HTR-8/SVneo (cell line): ENCODE data around the gene DUSP12.
"Not testable (repeated sequence)": the region's sequence is repeated elsewhere in the genome, so short reads cannot be mapped to it uniquely, and the experiment has no call there.

Experiments used
- DNase-seq: peaks from one replicate; pipeline ENCODE4 v3.0.0; 2011; ENCODE audit warnings: low spot score, mixed read lengths; ENCODE audit not compliant: insufficient read length
- FAIRE-seq: peaks from 2 replicates; lab custom pipeline; 2011; peaks lifted over from hg19 to GRCh38; lab: Jason Lieb, UNC

DUSP12 gene

GRCh38 chr1:161749509-161750407 is at the start of gene DUSP12:
Gene DUSP12 (plus strand): TSS chr1:161749786. CDS start chr1:161749802, 16 bp downstream.
- FAIRE-seq, result peak; percentile 66
- DNase-seq, result peak; percentile 83

GRCh38 chr1:161702250-161702649 is 47.3 kb upstream of the DUSP12 start:
- FAIRE-seq, result no peak
- DNase-seq, result no peak

GRCh38 chr1:161705537-161705936 is 44.0 kb upstream of the DUSP12 start:
- no peak for FAIRE-seq
- DNase-seq, result no peak

GRCh38 chr1:161706113-161706481 is 43.5 kb upstream of the DUSP12 start:
- no peak for DNase-seq
- no peak for FAIRE-seq

GRCh38 chr1:161706482-161707347 is 42.9 kb upstream of the DUSP12 start, which contains the start of gene FCRLA:
Gene FCRLA (plus strand): TSS chr1:161707229. CDS start chr1:161707265, 36 bp downstream.
- FAIRE-seq (no peak), DNase-seq (no peak)

- DNase-seq (no peak), FAIRE-seq (no peak)
Measured at GRCh38 chr1:161707503-161707902, 42.1 kb upstream of the DUSP12 start.

GRCh38 chr1:161709373-161709772 is 40.2 kb upstream of the DUSP12 start:
- DNase-seq (no peak), FAIRE-seq (no peak)

GRCh38 chr1:161710560-161710959 is 39.0 kb upstream of the DUSP12 start:
- no peak for FAIRE-seq

GRCh38 chr1:161718559-161719324 is 30.8 kb upstream of the DUSP12 start:
- FAIRE-seq, result no peak
- DNase-seq, result no peak

More at GRCh38 chr1:161710560-161710959, 39.0 kb upstream of the DUSP12 start:
- no peak for DNase-seq

- no peak for FAIRE-seq
- DNase-seq, result no peak
Measured at GRCh38 chr1:161719325-161719611, 30.3 kb upstream of the DUSP12 start.

GRCh38 chr1:161720422-161720821 is 29.2 kb upstream of the DUSP12 start:
- DNase-seq (no peak), FAIRE-seq (no peak)

GRCh38 chr1:161720956-161721737 is 28.4 kb upstream of the DUSP12 start, which contains the start of gene FCRLB:
Gene FCRLB (plus strand): TSS chr1:161721544. CDS start chr1:161722673, 1,129 bp downstream.
- DNase-seq (no peak), FAIRE-seq (no peak)

- no peak for FAIRE-seq
- peak; percentile 65 for DNase-seq
Measured at GRCh38 chr1:161721738-161722343, 27.7 kb upstream of the DUSP12 start.

GRCh38 chr1:161722406-161722805 is 27.2 kb upstream of the DUSP12 start:
- FAIRE-seq, result no peak

GRCh38 chr1:161723459-161724141 is 26.0 kb upstream of the DUSP12 start:
- no peak for FAIRE-seq

More at GRCh38 chr1:161722406-161722805, 27.2 kb upstream of the DUSP12 start:
- DNase-seq, result no peak

GRCh38 chr1:161725258-161725907 is 24.2 kb upstream of the DUSP12 start:
- FAIRE-seq, DNase-seq: not testable (repeated sequence)

More at GRCh38 chr1:161723459-161724141, 26.0 kb upstream of the DUSP12 start:
- DNase-seq, result no peak

- FAIRE-seq (no peak), DNase-seq (no peak)
Measured at GRCh38 chr1:161725908-161726472, 23.6 kb upstream of the DUSP12 start.
